HCT116 (cell line): Measurements from ENCODE around the gene HERC2.
"Not testable (repeated sequence)": the region's sequence is repeated elsewhere in the genome, so short reads cannot be mapped to it uniquely, and the experiment has no call there.

Experiments
- CTCF ChIP-seq, 3 experiments: fragments of 200-600 bp in 1 of 3; sonication (generic) in 1 of 3; IDR thresholded peaks in 2 of 3; conservative IDR thresholded peaks in 1 of 3; 2 replicates each; pipeline ENCODE4 v1.5.1; 2012 to 2017; ENCODE audit warnings: low read depth in 2 of 3, low read length in 2 of 3, antibody characterized with exemption in 1 of 3, borderline replicate concordance in 1 of 3, control low read depth in 1 of 3, mild to moderate bottlenecking in 1 of 3, mixed read lengths in 1 of 3, mixed run types in 1 of 3, moderate library complexity in 1 of 3; ENCODE audit not compliant: insufficient read depth in 1 of 3
- EZH2phosphoT487 ChIP-seq: fragments of 200-600 bp; IDR thresholded peaks from 2 replicates; pipeline ENCODE4 v1.6.1; 2018; ENCODE audit warnings: antibody characterized with exemption, borderline replicate concordance
- POLR2A ChIP-seq: IDR thresholded peaks from 2 replicates; pipeline ENCODE4 v1.7.0; 2011; ENCODE audit warnings: borderline replicate concordance; ENCODE audit not compliant: insufficient read depth, insufficient read length; ENCODE audit errors: extremely low read depth
- POLR2AphosphoS5 ChIP-seq: IDR thresholded peaks from 2 replicates; pipeline ENCODE4 v1.6.1; 2011; ENCODE audit warnings: mild to moderate bottlenecking, low read depth, low read length, moderate library complexity
- ZFX ChIP-seq: fragments of 450-650 bp; IDR thresholded peaks from 2 replicates; pipeline ENCODE4 v1.6.1; 2017
- TF ChIP-seq, protein P1 (sequence below): IDR thresholded peaks from 2 replicates; pipeline ENCODE4 v1.6.1; 2012; ENCODE audit warnings: low read depth
- TF ChIP-seq, protein P2 (sequence below): IDR thresholded peaks from 2 replicates; pipeline ENCODE4 v1.6.1; 2012

GRCh38 chr15:28215521-28215920 is 106.5 kb downstream of the HERC2 start:
- TF ChIP-seq ZFX; POLR2A; CTCF (IDR thresholded peaks at IDR 0.05 in 2 of 3, conservative IDR thresholded peaks at IDR 0.05 in 1 of 3; ENCODE audit: borderline replicate concordance in 1 of 3, insufficient read depth in 1 of 3, low read depth in 2 of 3, low read length in 2 of 3); EZH2phosphoT487; POLR2AphosphoS5: not testable (repeated sequence)
- TF ChIP-seq, protein P1, sequence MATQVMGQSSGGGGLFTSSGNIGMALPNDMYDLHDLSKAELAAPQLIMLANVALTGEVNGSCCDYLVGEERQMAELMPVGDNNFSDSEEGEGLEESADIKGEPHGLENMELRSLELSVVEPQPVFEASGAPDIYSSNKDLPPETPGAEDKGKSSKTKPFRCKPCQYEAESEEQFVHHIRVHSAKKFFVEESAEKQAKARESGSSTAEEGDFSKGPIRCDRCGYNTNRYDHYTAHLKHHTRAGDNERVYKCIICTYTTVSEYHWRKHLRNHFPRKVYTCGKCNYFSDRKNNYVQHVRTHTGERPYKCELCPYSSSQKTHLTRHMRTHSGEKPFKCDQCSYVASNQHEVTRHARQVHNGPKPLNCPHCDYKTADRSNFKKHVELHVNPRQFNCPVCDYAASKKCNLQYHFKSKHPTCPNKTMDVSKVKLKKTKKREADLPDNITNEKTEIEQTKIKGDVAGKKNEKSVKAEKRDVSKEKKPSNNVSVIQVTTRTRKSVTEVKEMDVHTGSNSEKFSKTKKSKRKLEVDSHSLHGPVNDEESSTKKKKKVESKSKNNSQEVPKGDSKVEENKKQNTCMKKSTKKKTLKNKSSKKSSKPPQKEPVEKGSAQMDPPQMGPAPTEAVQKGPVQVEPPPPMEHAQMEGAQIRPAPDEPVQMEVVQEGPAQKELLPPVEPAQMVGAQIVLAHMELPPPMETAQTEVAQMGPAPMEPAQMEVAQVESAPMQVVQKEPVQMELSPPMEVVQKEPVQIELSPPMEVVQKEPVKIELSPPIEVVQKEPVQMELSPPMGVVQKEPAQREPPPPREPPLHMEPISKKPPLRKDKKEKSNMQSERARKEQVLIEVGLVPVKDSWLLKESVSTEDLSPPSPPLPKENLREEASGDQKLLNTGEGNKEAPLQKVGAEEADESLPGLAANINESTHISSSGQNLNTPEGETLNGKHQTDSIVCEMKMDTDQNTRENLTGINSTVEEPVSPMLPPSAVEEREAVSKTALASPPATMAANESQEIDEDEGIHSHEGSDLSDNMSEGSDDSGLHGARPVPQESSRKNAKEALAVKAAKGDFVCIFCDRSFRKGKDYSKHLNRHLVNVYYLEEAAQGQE, result not testable (repeated sequence)
- TF ChIP-seq, protein P2, sequence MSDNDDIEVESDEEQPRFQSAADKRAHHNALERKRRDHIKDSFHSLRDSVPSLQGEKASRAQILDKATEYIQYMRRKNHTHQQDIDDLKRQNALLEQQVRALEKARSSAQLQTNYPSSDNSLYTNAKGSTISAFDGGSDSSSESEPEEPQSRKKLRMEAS, result not testable (repeated sequence)
